H9 (cell line): ENCODE data around the gene ATAT1. TPM values are rescaled to one million over a fixed set of nuclear protein-coding genes. Genes with fewer than 3 reads are reported as not detected.

Experiments
- DNase-seq: peaks from one replicate; pipeline ENCODE4 v3.0.0-alpha.2; 2017
- H2AFZ ChIP-seq: one replicate; pipeline ENCODE4 v1.6.1; 2013; ENCODE audit warnings: mild to moderate bottlenecking, low read length, control low read depth, moderate library complexity
- H2AK5ac ChIP-seq: 2 replicates; pipeline ENCODE4 v1.6.1; 2013; ENCODE audit warnings: low read length, control low read depth, mixed read lengths; ENCODE audit not compliant: insufficient read length
- H2BK120ac ChIP-seq: one replicate; pipeline ENCODE4 v1.6.1; 2013; ENCODE audit warnings: low read depth, mild to moderate bottlenecking, low read length, control low read depth, inconsistent platforms; ENCODE audit not compliant: poor library complexity, severe bottlenecking
- H2BK12ac ChIP-seq: 2 replicates; pipeline ENCODE4 v1.6.1; 2013; ENCODE audit warnings: low read length, control low read depth, mixed read lengths, low read depth; ENCODE audit not compliant: insufficient read length
- H2BK15ac ChIP-seq: 2 replicates; pipeline ENCODE4 v1.6.1; 2013; ENCODE audit warnings: low read depth, low read length, control low read depth
- H2BK20ac ChIP-seq: one replicate; pipeline ENCODE4 v1.6.1; 2013; ENCODE audit warnings: low read depth, mild to moderate bottlenecking, low read length, control low read depth, inconsistent platforms; ENCODE audit not compliant: poor library complexity, severe bottlenecking
- H2BK5ac ChIP-seq: 2 replicates; pipeline ENCODE4 v1.6.1; 2013; ENCODE audit warnings: low read length, control low read depth, mixed read lengths; ENCODE audit not compliant: insufficient read length
- H3K14ac ChIP-seq: 2 replicates; pipeline ENCODE4 v1.6.1; 2013; ENCODE audit warnings: low read length, control low read depth; ENCODE audit not compliant: insufficient read depth
- H3K18ac ChIP-seq: 2 replicates; pipeline ENCODE4 v1.6.1; 2013; ENCODE audit warnings: low read depth, mild to moderate bottlenecking, mixed read lengths, low read length, control low read depth; ENCODE audit not compliant: insufficient read length
- H3K23ac ChIP-seq: 2 replicates; pipeline ENCODE4 v1.6.1; 2013; ENCODE audit warnings: low read length, control low read depth, mixed read lengths, low read depth; ENCODE audit not compliant: insufficient read length
- H3K23me2 ChIP-seq: 2 replicates; pipeline ENCODE4 v1.6.1; 2013; ENCODE audit warnings: low read depth, mild to moderate bottlenecking, mixed read lengths, low read length, control low read depth; ENCODE audit not compliant: insufficient read length, poor library complexity, severe bottlenecking
- H3K27ac ChIP-seq: 2 replicates; pipeline ENCODE4 v1.5.1; 2013; ENCODE audit warnings: low read length, control low read depth, mixed read lengths, low read depth; ENCODE audit not compliant: insufficient read length
- H3K27me3 ChIP-seq: 2 replicates; pipeline ENCODE4 v1.6.1; 2013; ENCODE audit warnings: low read length, control low read depth, inconsistent platforms; ENCODE audit not compliant: insufficient read depth
- H3K4ac ChIP-seq: 2 replicates; pipeline ENCODE4 v1.6.1; 2013; ENCODE audit warnings: low read depth, mild to moderate bottlenecking, control low read depth, inconsistent platforms, low read length, moderate library complexity
- H3K4me1 ChIP-seq: 2 replicates; pipeline ENCODE4 v1.6.1; 2013; ENCODE audit warnings: low read length, control low read depth, inconsistent platforms; ENCODE audit not compliant: insufficient read depth
- H3K4me2 ChIP-seq: 2 replicates; pipeline ENCODE4 v1.6.1; 2013; ENCODE audit warnings: low read length, control low read depth, mixed read lengths; ENCODE audit not compliant: insufficient read length, insufficient read depth
- H3K56ac ChIP-seq: 2 replicates; pipeline ENCODE4 v1.6.1; 2013; ENCODE audit warnings: low read depth, mild to moderate bottlenecking, mixed read lengths, low read length, control low read depth; ENCODE audit not compliant: insufficient read length
- H3K79me1 ChIP-seq: 2 replicates; pipeline ENCODE4 v1.6.1; 2013; ENCODE audit warnings: low read depth, mild to moderate bottlenecking, moderate library complexity, low read length, control low read depth, inconsistent platforms; ENCODE audit not compliant: insufficient read depth, poor library complexity, severe bottlenecking
- H3K79me2 ChIP-seq: 2 replicates; pipeline ENCODE4 v1.6.1; 2013; ENCODE audit warnings: low read length, control low read depth, inconsistent platforms; ENCODE audit not compliant: insufficient read depth
- H3K9ac ChIP-seq: 2 replicates; pipeline ENCODE4 v1.6.1; 2013; ENCODE audit warnings: low read length, control low read depth, mixed read lengths; ENCODE audit not compliant: insufficient read length; ENCODE audit errors: extremely low read depth
- H3K9me3 ChIP-seq: one replicate; pipeline ENCODE4 v1.6.1; 2013; ENCODE audit warnings: low read depth, low read length, inconsistent platforms; ENCODE audit not compliant: control insufficient read depth
- H3T11ph ChIP-seq: one replicate; pipeline ENCODE4 v1.6.1; 2013; ENCODE audit warnings: mild to moderate bottlenecking, low read length, control low read depth, inconsistent platforms
- H4K20me1 ChIP-seq: one replicate; pipeline ENCODE4 v1.6.1; 2013; ENCODE audit not compliant: control insufficient read depth, insufficient read length, insufficient read depth
- H4K5ac ChIP-seq: 2 replicates; pipeline ENCODE4 v1.6.1; 2013; ENCODE audit warnings: low read depth, mild to moderate bottlenecking, mixed read lengths, low read length, control low read depth; ENCODE audit not compliant: insufficient read length
- H4K8ac ChIP-seq: replicated peaks from 2 replicates; pipeline ENCODE4 v1.6.1; 2013; ENCODE audit warnings: low read length, control low read depth, mixed read lengths, low read depth; ENCODE audit not compliant: insufficient read length
- H4K91ac ChIP-seq: 2 replicates; pipeline ENCODE4 v1.6.1; 2013; ENCODE audit warnings: low read depth, mild to moderate bottlenecking, moderate library complexity, mixed read lengths, low read length, control low read depth; ENCODE audit not compliant: insufficient read length
- H3K27ac Mint-ChIP-seq, 3 experiments: 2 replicates in 2 of 3; 3 replicates in 1 of 3; pipeline ENCODE4 v1.8.0; 2020 to 2021; ENCODE audit warnings: mixed read lengths in 3 of 3, mild to moderate bottlenecking in 1 of 3, moderate library complexity in 1 of 3
- H3K27me3 Mint-ChIP-seq: 2 replicates; pipeline ENCODE4 v1.8.0; 2021; ENCODE audit warnings: low read depth, mild to moderate bottlenecking, moderate library complexity, mixed read lengths
- H3K36me3 Mint-ChIP-seq, 3 experiments: 2 replicates in 2 of 3; 3 replicates in 1 of 3; pipeline ENCODE4 v1.8.0; 2020 to 2021; ENCODE audit warnings: low read depth in 3 of 3, mixed read lengths in 3 of 3; ENCODE audit not compliant: insufficient read depth in 1 of 3
- H3K4me1 Mint-ChIP-seq, 2 experiments: 2 replicates each; pipeline ENCODE4 v1.8.0; 2020; ENCODE audit warnings: mixed read lengths in 2 of 2
- H3K4me3 Mint-ChIP-seq, 2 experiments: 2 replicates in 1 of 2; 3 replicates in 1 of 2; pipeline ENCODE4 v1.8.0; 2020 to 2021; ENCODE audit warnings: mild to moderate bottlenecking in 2 of 2, mixed read lengths in 2 of 2, moderate library complexity in 1 of 2
- H3K9me3 Mint-ChIP-seq, 2 experiments: 2 replicates in 1 of 2; 3 replicates in 1 of 2; pipeline ENCODE4 v1.8.0; 2020; ENCODE audit warnings: mild to moderate bottlenecking in 2 of 2, mixed read lengths in 2 of 2, moderate library complexity in 1 of 2
- CTCF ChIP-seq: fragments of 200-600 bp; sonication (generic); conservative IDR thresholded peaks from 3 replicates; pipeline ENCODE4 v1.8.0; 2021; ENCODE audit warnings: antibody characterized with exemption, mild to moderate bottlenecking
- WGBS: extraction: QIAGEN DNeasy Blood & Tissue Kit; methylation state at CpG from one replicate; pipeline ENCODE4 v1.1.7; 2013; ENCODE audit warnings: missing lambda C conversion rate, low lambda C conversion rate, mixed read lengths; ENCODE audit not compliant: insufficient read length; ENCODE audit errors: extremely low coverage; 5-methylcytosine and 5-hydroxymethylcytosine counted together
- total RNA-seq: library from RNA; stranded (reverse); gene quantifications from 2 replicates; pipeline ENCODE4 v1.2.1, GENCODE V29; 2021

The ATAT1 gene
- total RNA-seq, 1 experiment from 2014 or later: 20.1 TPM

GRCh38 chr6:30681766-30682142 is 55.1 kb downstream of the ATAT1 start:
- H3K56ac ChIP-seq: no peak overlapping the region
- TF ChIP-seq CTCF: no peak
- no peaks in the 10 kb centered on the region for H4K20me1 ChIP-seq
- no peak overlapping the region for H3K14ac ChIP-seq
- no peak overlapping the region for H2BK15ac ChIP-seq
- peaks cover 14% of the 10 kb centered on the region; the same call in 1 of the 2 replicates for H3K4me1 ChIP-seq
- H3K4me2 ChIP-seq: no peak overlapping the region
- Mint-ChIP-seq H3K27me3 (peaks cover 3% of the 10 kb centered on the region; the same call in 1 of the 2 replicates), H3K27ac (peak overlapping the region; percentile 62 to 79 (median 65); a peak in 3 of 7 replicates), H3K9me3 (no peaks in the 10 kb centered on the region; a peak in 1 of 5 replicates), H3K4me1 (peaks cover 58 to 62% of the 10 kb centered on the region in 2 experiments), H3K4me3 (peak overlapping the region; percentile 35 to 73; a peak in 3 of 5 replicates), H3K36me3 (peaks cover 3 to 31% (median 25%) of the 10 kb centered on the region in 3 experiments; a peak in 6 of 7 replicates)
- no peak overlapping the region for H3T11ph ChIP-seq
- no peak overlapping the region for H4K8ac ChIP-seq
- peaks cover 2% of the 10 kb centered on the region; the same call in 1 of the 2 replicates for H3K79me2 ChIP-seq
- H2BK12ac ChIP-seq: no peak overlapping the region
- no peak overlapping the region for H4K5ac ChIP-seq
- WGBS: no CpG with 5 or more reads among the region's 4 CpGs
- no peak overlapping the region for H2AK5ac ChIP-seq
- H2BK20ac ChIP-seq: no peak overlapping the region
- H3K18ac ChIP-seq: no peak overlapping the region
- H3K9ac ChIP-seq: no peak overlapping the region
- H2BK5ac ChIP-seq: no peak overlapping the region
- H3K23me2 ChIP-seq: peaks cover 13% of the 10 kb centered on the region
- no peak overlapping the region for H3K23ac ChIP-seq
- no peak overlapping the region for H3K4ac ChIP-seq
- no peak overlapping the region for H2AFZ ChIP-seq
- no peaks in the 10 kb centered on the region for H3K79me1 ChIP-seq
- no peak overlapping the region for H4K91ac ChIP-seq
- no peaks in the 10 kb centered on the region for H3K27me3 ChIP-seq
- H3K9me3 ChIP-seq: no peaks in the 10 kb centered on the region
- H2BK120ac ChIP-seq: no peak overlapping the region
- no peak overlapping the region for H3K27ac ChIP-seq
- DNase-seq: no peak
